HAP-1 (cell line): ENCODE measurements around the gene UNC93B1.

Experiments used
- DNase-seq, 2 experiments: peaks; one replicate each; pipeline ENCODE4 v3.0.0-alpha.2; 2016 to 2020; ENCODE audit warnings: low spot score in 2 of 2
- H3K27me3 ChIP-seq: fragments of 250-450 bp; sonication (Bioruptor Pico); 2 replicates; pipeline ENCODE4 v1.5.1; 2020; ENCODE audit warnings: low read depth, mild to moderate bottlenecking, moderate library complexity
- H3K36me3 ChIP-seq: fragments of 250-450 bp; sonication (Bioruptor Pico); replicated peaks from 2 replicates; pipeline ENCODE4 v1.5.1; 2020; ENCODE audit warnings: mild to moderate bottlenecking
- H3K4me1 ChIP-seq: fragments of 250-450 bp; sonication (Bioruptor Pico); 2 replicates; pipeline ENCODE4 v1.5.1; 2020; ENCODE audit warnings: mild to moderate bottlenecking
- H3K4me3 ChIP-seq: fragments of 250-450 bp; sonication (Bioruptor Pico); 2 replicates; pipeline ENCODE4 v1.5.1; 2020; ENCODE audit warnings: mild to moderate bottlenecking, moderate library complexity
- H3K9me3 ChIP-seq: fragments of 250-450 bp; sonication (Bioruptor Pico); 2 replicates; pipeline ENCODE4 v1.5.1; 2020; ENCODE audit warnings: mild to moderate bottlenecking, moderate library complexity
- in situ Hi-C: fragments of 300-500 bp; cut with MboI; formaldehyde crosslinking; loops from 3 replicates; pipeline ENCODE4 v1.14.3; 2020; ENCODE audit warnings: low sequenced_read_pairs, inconsistent platforms, mixed read lengths

Gene UNC93B1

GRCh38 chr11:68036141-68036716 is 32.3 kb upstream of the UNC93B1 start:
- Histone ChIP-seq H3K9me3 (no peaks in the 10 kb centered on the region), H3K4me1 (peaks cover 23% of the 10 kb centered on the region), H3K4me3 (no peak overlapping the region), H3K36me3 (peaks cover 35% of the 10 kb centered on the region), H3K27me3 (no peaks in the 10 kb centered on the region)
- no peak for DNase-seq
- in situ Hi-C loops, result no loop called here

GRCh38 chr11:68035266-68035876 is 31.5 kb upstream of the UNC93B1 start:
- no peaks in the 10 kb centered on the region for H3K27me3 ChIP-seq
- no peak overlapping the region for H3K4me3 ChIP-seq
- no peak for DNase-seq
- in situ Hi-C loops, result no loop called here
- peaks cover 35% of the 10 kb centered on the region for H3K36me3 ChIP-seq
- H3K9me3 ChIP-seq, result no peaks in the 10 kb centered on the region
- H3K4me1 ChIP-seq, result peaks cover 20% of the 10 kb centered on the region

- Histone ChIP-seq H3K9me3 (peaks cover 2% of the 10 kb centered on the region; the same call in 1 of the 2 replicates), H3K36me3 (peaks cover 35% of the 10 kb centered on the region), H3K4me1 (peaks cover 14% of the 10 kb centered on the region), H3K4me3 (no peak overlapping the region), H3K27me3 (no peaks in the 10 kb centered on the region)
- in situ Hi-C loops, result no loop called here
- DNase-seq, result no peak
Observed at GRCh38 chr11:68033708-68034045, 29.8 kb upstream of the UNC93B1 start.

GRCh38 chr11:68032997-68033707 is 29.3 kb upstream of the UNC93B1 start:
- no peak overlapping the region for H3K4me3 ChIP-seq
- peaks cover 35% of the 10 kb centered on the region for H3K36me3 ChIP-seq
- in situ Hi-C loops, result no loop called here
- no peak for DNase-seq
- peaks cover 2% of the 10 kb centered on the region; the same call in 1 of the 2 replicates for H3K9me3 ChIP-seq
- no peaks in the 10 kb centered on the region for H3K27me3 ChIP-seq
- H3K4me1 ChIP-seq, result peaks cover 9% of the 10 kb centered on the region

GRCh38 chr11:68032003-68032402 is 28.1 kb upstream of the UNC93B1 start:
- DNase-seq, result no peak
- in situ Hi-C loops, result no loop called here
- Histone ChIP-seq H3K36me3 (peaks cover 35% of the 10 kb centered on the region), H3K4me3 (no peak overlapping the region), H3K9me3 (peaks cover 2% of the 10 kb centered on the region; the same call in 1 of the 2 replicates), H3K27me3 (no peaks in the 10 kb centered on the region), H3K4me1 (peaks cover 8% of the 10 kb centered on the region)

- H3K27me3 ChIP-seq, result no peaks in the 10 kb centered on the region
- in situ Hi-C loops, result no loop called here
- no peak for DNase-seq
- peaks cover 27% of the 10 kb centered on the region for H3K36me3 ChIP-seq
- peaks cover 8% of the 10 kb centered on the region for H3K4me1 ChIP-seq
- peaks cover 2% of the 10 kb centered on the region; the same call in 1 of the 2 replicates for H3K9me3 ChIP-seq
- H3K4me3 ChIP-seq, result peak overlapping the region; percentile 82
Observed at GRCh38 chr11:68031144-68031464, 27.2 kb upstream of the UNC93B1 start.

- in situ Hi-C loops, result no loop called here
- peaks cover 27% of the 10 kb centered on the region for H3K36me3 ChIP-seq
- no peaks in the 10 kb centered on the region for H3K27me3 ChIP-seq
- peak; percentile 99 for DNase-seq
- H3K4me1 ChIP-seq, result peaks cover 8% of the 10 kb centered on the region
- peaks cover 2% of the 10 kb centered on the region; the same call in 1 of the 2 replicates for H3K9me3 ChIP-seq
- H3K4me3 ChIP-seq, result peak within 1 kb of the TSS; percentile 82
Observed at GRCh38 chr11:68030318-68031143, 26.6 kb upstream of the UNC93B1 start, which contains the start of gene NDUFS8. NDUFS8 (plus strand) TSS chr11:68030681; CDS start chr11:68032152, 1,471 bp downstream.

- Histone ChIP-seq H3K36me3 (peaks cover 19% of the 10 kb centered on the region), H3K27me3 (no peaks in the 10 kb centered on the region), H3K9me3 (peaks cover 5% of the 10 kb centered on the region; the same call in 1 of the 2 replicates), H3K4me1 (peaks cover 8% of the 10 kb centered on the region), H3K4me3 (peak overlapping the region; percentile 82)
- DNase-seq, result no peak
- in situ Hi-C loops, result no loop called here
Observed at GRCh38 chr11:68028802-68029545, 25.1 kb upstream of the UNC93B1 start.

- Histone ChIP-seq H3K4me3 (no peak overlapping the region), H3K4me1 (peaks cover 8% of the 10 kb centered on the region), H3K36me3 (peaks cover 6% of the 10 kb centered on the region), H3K27me3 (no peaks in the 10 kb centered on the region), H3K9me3 (peaks cover 5% of the 10 kb centered on the region; the same call in 1 of the 2 replicates)
- in situ Hi-C loops, result no loop called here
- no peak for DNase-seq
Observed at GRCh38 chr11:68027667-68028066, 23.8 kb upstream of the UNC93B1 start.

- Histone ChIP-seq H3K9me3 (peaks cover 5% of the 10 kb centered on the region; the same call in 1 of the 2 replicates), H3K27me3 (no peaks in the 10 kb centered on the region)
- no peak for DNase-seq
Observed at GRCh38 chr11:68026391-68027105, 22.7 kb upstream of the UNC93B1 start.

GRCh38 chr11:68025047-68025446 is 21.1 kb upstream of the UNC93B1 start:
- DNase-seq, result no peak
- in situ Hi-C loops, result no loop called here
- H3K4me3 ChIP-seq, result no peak overlapping the region
- H3K27me3 ChIP-seq, result no peaks in the 10 kb centered on the region
- H3K36me3 ChIP-seq, result no peaks in the 10 kb centered on the region
- H3K4me1 ChIP-seq, result peaks cover 4% of the 10 kb centered on the region
- H3K9me3 ChIP-seq, result peaks cover 5% of the 10 kb centered on the region; the same call in 1 of the 2 replicates

More at GRCh38 chr11:68026391-68027105, 22.7 kb upstream of the UNC93B1 start:
- Histone ChIP-seq H3K4me1 (peaks cover 7% of the 10 kb centered on the region), H3K36me3 (no peaks in the 10 kb centered on the region), H3K4me3 (no peak overlapping the region)
- in situ Hi-C loops, result no loop called here

- Histone ChIP-seq H3K4me3 (no peak overlapping the region), H3K4me1 (peaks cover 1% of the 10 kb centered on the region), H3K9me3 (peaks cover 5% of the 10 kb centered on the region; the same call in 1 of the 2 replicates), H3K36me3 (no peaks in the 10 kb centered on the region), H3K27me3 (no peaks in the 10 kb centered on the region)
- in situ Hi-C loops, result no loop called here
- DNase-seq, result no peak
Observed at GRCh38 chr11:68024508-68024907, 20.6 kb upstream of the UNC93B1 start.
